HG03135 (cell line): ENCODE results near the gene THSD4.

ENCODE experiments used
- ATAC-seq: cut with Tn5 transposase; IDR thresholded peaks from one replicate; pipeline ENCODE4 v1.9.1; 2021; ENCODE audit warnings: mild to moderate bottlenecking, moderate library complexity; ENCODE audit not compliant: unreplicated experiment

The THSD4 gene

GRCh38 chr15:71220828-71221227 lies 105.6 kb downstream of the THSD4 start:
- no peak for ATAC-seq

DNA sequence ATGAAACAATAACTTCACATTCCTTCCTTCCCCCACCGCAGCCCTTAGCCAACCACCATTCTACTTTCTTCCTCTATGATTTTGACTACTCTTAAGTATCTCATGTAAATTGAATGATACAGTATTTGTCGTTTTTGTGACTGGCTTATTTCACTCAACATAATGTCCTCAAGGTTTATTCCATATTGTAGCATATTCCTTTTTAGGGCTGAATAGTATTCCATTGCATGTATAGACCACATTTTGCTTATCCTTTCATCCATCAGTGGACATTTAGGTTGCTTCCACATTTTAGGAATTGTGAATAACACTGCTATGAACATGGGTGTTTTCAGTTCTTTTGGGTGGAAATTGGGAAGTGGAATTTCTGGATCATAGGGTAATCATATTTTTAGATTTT lies 106.1 kb downstream of the THSD4 start:
- no peak for ATAC-seq

DNA sequence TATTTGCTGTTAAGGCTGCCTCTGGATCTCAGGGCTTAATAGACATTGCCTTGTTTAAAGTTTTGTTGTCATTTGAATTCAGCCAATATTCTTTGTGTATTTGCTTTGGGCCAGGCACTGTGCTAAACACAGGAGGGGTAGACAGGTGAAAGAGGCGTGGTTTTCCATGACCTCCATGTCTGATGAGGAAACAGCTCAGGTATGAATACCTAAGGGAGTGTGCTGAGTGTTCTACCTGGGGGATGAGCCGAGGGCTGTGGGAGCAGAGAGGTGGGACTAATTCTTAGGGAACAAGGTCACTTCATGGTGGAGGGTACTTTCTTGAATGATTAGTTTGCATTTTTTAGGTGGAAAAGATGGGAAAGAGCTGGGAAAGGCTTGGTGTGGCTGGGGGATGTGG lies 108.2 kb downstream of the THSD4 start:
- ATAC-seq, result no peak

- ATAC-seq, result no peak
These were observed 108.8 kb downstream of the THSD4 start for GRCh38 chr15:71224024-71224423.

- ATAC-seq, result no peak
These were observed 110.6 kb downstream of the THSD4 start for GRCh38 chr15:71225851-71226250.

DNA sequence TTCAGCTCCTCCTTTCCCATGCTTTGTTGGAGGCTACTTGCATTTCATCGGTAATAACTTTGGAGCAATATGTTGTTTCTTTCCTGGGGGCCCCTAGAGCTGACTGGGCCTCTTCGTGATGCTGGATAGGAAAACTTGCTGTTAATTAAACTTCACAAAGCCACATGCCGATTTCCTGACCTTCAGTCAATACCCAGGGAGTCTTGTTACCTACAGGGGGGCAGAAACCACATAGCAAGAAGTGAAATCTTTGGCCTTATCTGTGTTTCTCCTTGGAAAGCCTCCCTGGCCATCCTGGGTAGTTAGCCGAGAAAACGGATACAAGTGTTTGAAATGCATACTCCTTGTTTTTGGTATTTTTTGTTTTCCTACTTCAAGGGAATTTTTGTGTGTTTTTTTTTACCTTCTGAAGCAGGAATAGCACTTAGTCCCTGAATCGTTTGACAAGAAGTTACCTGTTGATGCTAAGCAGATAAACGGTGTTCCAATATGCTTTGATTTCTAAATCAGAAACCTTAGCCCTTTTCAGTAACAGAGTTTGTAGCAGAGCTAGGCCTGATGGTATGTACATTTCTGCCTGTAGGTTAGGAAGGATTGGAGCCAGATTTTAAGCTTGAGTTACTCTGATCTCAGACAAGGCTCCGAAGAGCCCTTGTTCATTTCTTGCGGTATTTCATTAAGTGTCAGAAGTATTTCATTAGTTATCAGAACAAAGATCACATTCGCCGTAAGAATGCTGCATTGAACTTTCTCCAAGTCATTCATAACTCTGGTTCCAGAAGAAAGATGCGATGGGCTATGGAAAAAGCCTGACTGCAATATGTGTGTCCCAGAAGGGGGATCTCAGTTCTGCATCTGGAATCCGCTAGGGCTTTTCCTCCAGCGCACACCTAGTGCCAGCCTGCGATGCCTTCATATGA lies 111.5 kb downstream of the THSD4 start:
- no peak for ATAC-seq

DNA sequence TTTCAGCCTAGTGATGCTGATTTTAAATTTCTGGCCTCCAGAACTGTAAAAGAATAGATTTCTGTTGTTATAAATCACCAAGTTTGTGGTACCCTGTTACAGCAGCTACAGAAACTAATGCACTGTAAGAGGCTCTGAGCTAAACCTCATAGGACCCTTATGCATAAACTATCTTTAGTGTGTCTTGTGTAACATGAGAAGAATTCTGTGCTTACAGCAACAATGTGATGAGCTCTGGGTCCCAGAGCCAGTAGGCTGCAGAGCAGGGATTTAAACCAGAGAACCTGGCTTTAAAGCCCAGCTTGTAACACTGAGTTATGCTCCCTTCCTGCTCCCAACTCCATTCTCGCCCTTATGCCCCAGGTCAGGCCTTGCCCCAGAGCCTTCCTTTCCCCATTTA lies 113.1 kb downstream of the THSD4 start:
- no peak for ATAC-seq

DNA sequence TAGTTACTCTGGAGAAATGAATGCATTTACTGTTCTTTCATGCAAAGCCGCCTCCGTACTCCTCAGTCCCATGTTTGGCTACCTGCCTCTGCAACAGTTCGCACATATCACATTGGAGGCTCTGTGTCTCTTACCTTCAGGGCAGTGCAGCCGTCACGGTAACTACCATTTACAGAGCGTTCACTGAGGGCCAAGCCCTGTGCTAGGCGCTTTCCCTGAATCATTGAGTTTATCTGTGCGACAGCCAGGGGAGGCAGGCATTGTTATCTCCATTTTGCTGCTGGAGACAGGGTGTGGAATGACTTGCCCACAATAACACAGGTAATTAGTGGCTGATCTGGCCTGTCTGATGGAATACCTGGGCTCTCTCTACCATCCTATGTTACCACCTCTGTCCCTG lies 115.0 kb downstream of the THSD4 start:
- no peak for ATAC-seq

GRCh38 chr15:71231758-71232157 lies 116.5 kb downstream of the THSD4 start:
- no peak for ATAC-seq

DNA sequence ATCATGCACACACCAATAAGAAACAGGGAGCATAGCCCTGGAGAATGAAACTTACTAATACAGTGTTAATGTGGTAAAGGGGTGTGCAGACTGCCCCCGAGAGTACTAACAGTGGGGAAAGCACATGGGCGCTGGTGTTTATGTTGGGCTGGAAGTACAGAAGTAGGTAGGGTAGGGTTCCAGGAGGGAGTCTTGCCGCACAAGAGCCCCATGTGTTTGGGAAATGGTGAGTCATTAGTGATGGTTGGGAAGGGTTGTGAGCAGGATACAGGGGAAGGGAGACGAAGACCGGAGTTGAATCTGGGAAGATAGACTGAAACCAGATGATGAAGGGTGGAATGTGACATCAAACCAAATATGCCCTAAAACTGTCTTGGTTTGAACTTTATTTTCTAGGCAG lies 117.1 kb downstream of the THSD4 start:
- no peak for ATAC-seq

DNA sequence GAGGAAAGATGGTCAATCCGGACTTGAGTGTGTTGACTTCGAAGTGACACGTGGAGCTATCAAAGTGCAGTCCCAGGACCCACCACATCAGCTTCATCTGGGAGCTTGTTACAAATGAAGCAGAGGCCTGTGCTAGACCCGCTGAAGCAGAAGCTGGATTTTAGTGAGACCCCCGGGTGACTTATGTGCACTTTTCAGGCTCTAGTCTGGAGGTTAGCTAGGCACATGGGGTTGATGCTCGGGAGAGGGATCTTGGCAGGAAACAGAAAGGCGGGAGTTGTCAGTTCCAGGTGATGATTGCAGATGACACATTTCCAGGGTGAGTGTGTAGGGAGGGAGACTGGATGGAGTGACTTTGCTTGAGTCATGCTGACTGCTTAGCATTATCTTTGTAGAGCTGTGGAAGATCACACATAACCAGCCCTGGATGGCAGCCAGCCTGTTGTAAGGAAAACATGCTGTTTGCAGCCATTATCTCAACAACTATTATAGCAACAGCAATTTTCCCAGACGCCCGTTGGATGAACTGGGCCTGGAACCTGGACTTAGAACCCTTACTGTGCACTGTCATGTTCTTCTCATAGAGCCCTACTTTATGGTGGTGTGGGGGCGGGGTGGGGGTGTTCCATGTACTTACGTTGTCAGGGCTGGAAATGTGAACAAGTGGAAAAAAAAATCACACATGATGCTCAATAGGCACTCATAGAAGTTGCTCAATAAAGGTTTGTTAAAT lies 122.4 kb downstream of the THSD4 start:
- no peak for ATAC-seq

DNA sequence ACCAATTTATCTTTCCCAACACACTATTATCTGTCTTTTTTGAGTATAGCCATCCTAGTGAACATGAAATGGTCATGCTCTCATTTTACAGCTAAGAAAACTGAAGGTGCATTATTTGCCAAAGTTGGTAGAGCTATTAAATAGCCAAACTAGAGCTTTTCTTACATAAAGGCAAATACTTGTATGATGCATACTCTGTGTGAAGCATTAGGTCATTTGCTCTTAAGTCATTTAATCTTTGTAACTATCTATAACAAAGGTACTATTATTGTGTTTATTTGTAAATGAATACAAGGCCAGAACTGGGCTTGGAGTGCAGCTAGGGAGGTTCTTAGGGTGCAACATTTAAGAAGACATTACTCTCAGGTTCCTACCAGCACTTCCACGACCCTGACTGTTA lies 123.7 kb downstream of the THSD4 start:
- ATAC-seq, result no peak

DNA sequence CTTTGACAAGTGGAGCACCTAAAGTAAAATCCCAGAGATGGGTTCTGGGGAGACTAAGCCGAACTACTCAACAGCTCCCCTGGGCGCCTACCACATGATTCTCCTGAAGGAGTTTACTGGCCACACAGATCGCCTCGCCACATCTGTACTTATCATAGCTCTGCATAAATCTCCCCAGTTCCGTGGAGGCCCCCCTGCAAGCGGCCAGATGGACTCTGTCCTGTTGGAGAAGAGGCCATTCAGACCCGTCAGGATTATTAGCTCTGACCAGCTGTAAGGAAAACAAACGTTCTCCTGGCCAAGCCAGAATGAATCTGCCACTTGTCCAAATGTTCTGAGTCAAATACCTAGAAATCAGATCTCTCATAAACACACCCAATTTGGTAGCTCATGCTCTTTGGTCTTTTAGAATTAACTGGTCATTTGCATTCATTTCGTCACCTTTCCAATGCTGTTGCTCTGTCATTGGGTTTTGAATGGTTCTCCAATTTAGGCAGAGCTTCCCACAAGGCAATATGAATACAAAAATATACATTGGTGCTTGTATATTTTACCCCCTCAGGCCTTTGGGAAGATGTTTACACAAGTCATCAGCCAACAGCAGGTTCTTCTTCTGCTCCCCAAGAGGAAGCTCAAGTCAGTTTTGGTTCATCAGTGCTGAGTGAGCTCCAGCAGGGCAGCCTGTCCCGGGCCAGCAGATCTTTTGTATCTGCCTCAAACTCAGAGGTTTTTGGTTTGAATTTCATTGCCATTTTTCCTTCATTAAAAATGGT lies 124.5 kb downstream of the THSD4 start:
- ATAC-seq, result no peak

DNA sequence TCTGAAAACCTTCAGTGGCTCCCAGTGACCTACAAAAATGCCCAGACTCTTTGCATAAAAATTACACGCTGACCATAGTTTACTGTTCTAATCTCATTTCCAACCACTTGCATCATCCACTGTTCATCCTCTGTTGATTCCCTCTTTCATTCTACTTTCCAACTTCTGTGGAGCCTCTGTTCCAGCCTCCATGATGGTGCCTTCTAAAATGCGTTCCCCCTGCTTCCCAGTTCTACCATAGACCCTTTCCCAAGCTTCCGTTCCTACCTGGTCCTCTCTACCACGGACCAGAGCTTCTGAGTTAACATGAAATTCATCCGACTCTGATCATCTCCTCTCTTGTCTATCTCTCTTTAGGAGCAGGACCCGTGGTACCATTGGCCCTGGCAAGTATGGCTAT lies 127.0 kb downstream of the THSD4 start:
- no peak for ATAC-seq

DNA sequence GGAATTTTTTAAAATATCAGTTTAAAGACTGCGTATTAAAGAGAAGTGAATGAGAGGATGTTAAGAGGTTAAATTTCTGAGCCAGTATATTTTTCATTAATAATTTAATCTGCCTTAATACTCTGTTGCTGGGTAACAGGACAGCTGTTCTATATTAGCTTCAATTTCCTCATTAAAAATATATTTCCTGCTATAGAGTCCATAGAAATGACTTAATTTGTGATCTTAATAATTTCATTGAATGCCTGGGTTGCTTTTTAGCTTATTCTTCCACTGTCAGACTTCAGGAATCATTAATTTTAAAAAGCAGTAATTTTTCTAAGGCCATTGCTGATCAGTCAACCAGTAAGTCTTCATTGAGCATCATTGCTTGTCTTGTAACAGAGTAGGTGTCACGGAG lies 129.0 kb downstream of the THSD4 start:
- ATAC-seq, result no peak

- ATAC-seq, result no peak
These were observed 130.3 kb downstream of the THSD4 start for GRCh38 chr15:71245588-71245987.

DNA sequence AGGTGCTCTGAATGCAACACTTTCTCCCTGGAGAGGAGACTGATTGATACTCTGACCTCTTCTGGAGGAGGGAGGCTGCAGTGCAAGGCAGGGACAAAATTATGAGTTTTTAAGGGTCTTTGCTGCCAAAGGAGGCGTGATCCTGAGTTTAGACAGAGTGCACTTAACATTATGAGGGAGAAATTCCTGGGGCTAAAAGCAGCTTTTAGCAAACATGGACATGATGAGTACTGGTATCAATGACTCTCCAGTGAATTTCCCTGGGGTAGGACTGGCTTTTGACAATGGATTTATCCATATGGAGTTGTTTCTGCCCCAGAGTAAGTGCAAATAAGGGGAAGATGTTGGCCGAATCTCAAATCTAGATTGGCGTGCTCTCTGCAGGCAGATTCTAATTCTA lies 133.1 kb downstream of the THSD4 start:
- no peak for ATAC-seq

- ATAC-seq, result no peak
These were observed 134.7 kb downstream of the THSD4 start for GRCh38 chr15:71249986-71250385.

DNA sequence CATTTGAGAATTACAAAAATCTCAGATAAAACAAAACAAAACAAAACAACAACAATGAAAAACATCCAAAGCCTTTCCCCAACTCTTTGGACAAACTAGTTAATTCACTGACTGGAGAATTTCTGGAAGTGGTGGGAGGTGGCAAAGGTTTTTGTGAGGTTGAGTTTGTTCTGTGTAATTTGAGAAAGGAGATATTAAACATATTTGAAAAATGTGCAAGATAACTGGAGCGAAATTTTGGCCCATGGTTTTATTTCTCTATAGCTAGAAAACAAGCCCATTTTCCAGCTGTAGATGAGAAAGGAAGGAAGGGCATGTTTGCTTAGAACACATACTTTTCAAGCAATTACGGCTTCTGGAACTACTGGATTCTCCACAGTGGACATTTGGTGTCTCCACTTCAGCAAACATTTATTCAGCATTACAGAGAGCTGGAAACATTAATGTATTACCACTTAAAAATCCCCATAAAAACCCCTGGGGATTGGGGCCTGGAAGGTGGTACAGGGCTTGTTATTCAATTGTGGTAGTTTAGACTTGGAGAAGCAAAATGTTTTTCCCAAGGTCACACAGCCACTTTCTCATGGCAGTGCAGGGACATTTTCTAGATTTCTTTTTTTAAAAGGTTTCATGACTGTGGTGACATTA lies 135.8 kb downstream of the THSD4 start:
- ATAC-seq, result no peak

GRCh38 chr15:71251584-71252043 lies 136.3 kb downstream of the THSD4 start:
- no peak for ATAC-seq
